PC-3 (cell line): Measurements from ENCODE around the gene RXRB.

Experiments
- CTCF ChIP-seq: fragments of 300-600 bp; sonication (generic); conservative IDR thresholded peaks from 2 replicates; pipeline ENCODE4 v1.5.1; 2017; ENCODE audit warnings: antibody characterized with exemption, low read depth, mild to moderate bottlenecking, low read length
- EZH2 ChIP-seq: fragments of 300-600 bp; sonication (generic); IDR thresholded peaks from one replicate; pipeline ENCODE4 v1.6.1; 2017; ENCODE audit warnings: antibody characterized with exemption, mild to moderate bottlenecking, low read length; ENCODE audit not compliant: unreplicated experiment
- EZH2phosphoT487 ChIP-seq: fragments of 300-600 bp; sonication (generic); IDR thresholded peaks from 2 replicates; pipeline ENCODE4 v1.6.1; 2018; ENCODE audit warnings: mild to moderate bottlenecking, antibody characterized with exemption, low read length, borderline replicate concordance

GRCh38 chr6:33189164-33189563 lies 11.3 kb downstream of the RXRB start:
- no peak for TF ChIP-seq CTCF
- TF ChIP-seq EZH2phosphoT487 = no peak
- TF ChIP-seq EZH2 = no peak
